Esophagus muscularis mucosa (tissue), 4 donors: Measurements from ENCODE around the gene SPATA1.

Experiments used
- CTCF ChIP-seq, 3 experiments: fragments of 200-600 bp in 2 of 3; fragments of 450-650 bp in 1 of 3; sonication (generic) in 2 of 3; IDR thresholded peaks; one replicate each; pipeline ENCODE4 v1.5.1; 2017 to 2019; ENCODE audit warnings: antibody characterized with exemption in 3 of 3, mild to moderate bottlenecking in 2 of 3, moderate library complexity in 1 of 3
- EP300 ChIP-seq: sonication (generic); formaldehyde crosslinking; IDR thresholded peaks from one replicate; pipeline ENCODE4 v1.6.1; 2017; ENCODE audit warnings: antibody characterized with exemption
- POLR2A ChIP-seq: fragments of 450-650 bp; IDR thresholded peaks from one replicate; pipeline ENCODE4 v1.6.1; 2017; ENCODE audit warnings: antibody characterized with exemption, moderate library complexity, mild to moderate bottlenecking, low read depth

DNA sequence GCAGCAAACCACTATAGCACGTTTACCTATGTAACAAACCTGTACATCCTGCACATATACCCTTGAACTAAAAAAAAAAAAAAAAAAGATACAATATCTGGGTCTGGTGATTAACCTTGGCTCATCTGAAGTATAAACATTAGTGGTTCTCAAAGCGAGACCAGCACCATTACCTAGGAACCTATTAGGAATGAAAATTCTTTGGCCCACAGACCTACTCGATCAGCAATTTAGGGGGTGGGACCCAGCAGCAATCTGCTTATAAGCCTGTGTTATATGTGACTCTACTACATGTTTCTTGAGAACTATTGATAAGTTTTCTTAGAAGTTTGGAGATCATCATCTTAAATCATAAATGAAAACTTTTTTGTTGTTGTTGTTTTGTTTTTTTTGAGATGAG is 9.7 kb upstream of the SPATA1 start:
- TF ChIP-seq POLR2A, result no peak
- no peak for TF ChIP-seq CTCF (IDR thresholded peaks at IDR 0.05)
- no peak for TF ChIP-seq EP300
